Measurements from ENCODE around the gene MTA3. TPM values are rescaled to one million over a fixed set of nuclear protein-coding genes. Genes with fewer than 3 reads are reported as not detected.

MTA3 gene
- total and polyA plus RNA-seq, 2 donors (not counting 3 experiments of a cell fraction or from before 2014, with no cell fraction given) = 36.3 to 53.3 TPM

- no peak overlapping the region for H3K27ac ChIP-seq (ENCODE audit: insufficient read depth, low read depth, low read length)
- FAIRE-seq (no peak), DNase-seq (ENCODE audit: low read depth, low spot score) (no peak)
- intact Hi-C loops (cut with micrococcal nuclease) = no loop called here
- H3K9me1 ChIP-seq (replicated peaks; ENCODE audit: control insufficient read depth, extremely low read depth, insufficient read depth, low read length) = no peaks in the 10 kb centered on the region
- H3K27me3 ChIP-seq (ENCODE audit: control insufficient read depth in 2 of 2, insufficient read depth in 2 of 2, low read length in 2 of 2) = no peaks in the 10 kb centered on the region
- no peaks in the 10 kb centered on the region for H3K9me3 ChIP-seq (replicated peaks; ENCODE audit: control insufficient read depth, insufficient read depth, low read length)
- H2AFZ ChIP-seq (ENCODE audit: low read depth, low read length) = no peak overlapping the region
- no peak overlapping the region for H3K9ac ChIP-seq (replicated peaks; ENCODE audit: extremely low read depth, insufficient read depth, low read length)
- H3K4me1 ChIP-seq (ENCODE audit: control insufficient read depth, extremely low read depth, insufficient read depth, low read length) = no peaks in the 10 kb centered on the region
- H3K79me2 ChIP-seq (ENCODE audit: control insufficient read depth, insufficient read depth, low read length) = no peaks in the 10 kb centered on the region
- TF ChIP-seq JUN (IDR thresholded peaks at IDR 0.05; ENCODE audit: borderline replicate concordance, insufficient read depth, insufficient read length, low read depth) (no peak), FOS (IDR thresholded peaks at IDR 0.05; ENCODE audit: borderline replicate concordance, insufficient read depth, low read length) (no peak), POLR2AphosphoS5 (IDR thresholded peaks at IDR 0.05; ENCODE audit: insufficient read depth, low read depth, low read length) (no peak), CTCF (IDR thresholded peaks at IDR 0.05; ENCODE audit: extremely low read depth in 1 of 2, insufficient read depth in 1 of 2, low read depth in 1 of 2, low read length in 2 of 2) (no peak), EZH2 (IDR thresholded peaks at IDR 0.05; ENCODE audit: borderline replicate concordance, low read depth, low read length, severe bottlenecking) (no peak), GATA2 (IDR thresholded peaks at IDR 0.05; ENCODE audit: insufficient read depth, insufficient read length, low read depth, low read length) (no peak), MYC (IDR thresholded peaks at IDR 0.05; ENCODE audit: low read depth, low read length) (no peak), POLR2A (IDR thresholded peaks at IDR 0.05; ENCODE audit: low read depth, low read length) (no peak), MAX (IDR thresholded peaks at IDR 0.05; ENCODE audit: insufficient read depth, insufficient read length) (no peak)
- dilution Hi-C loops (cut with MboI; ENCODE audit: extremely low pct_ligation_motif_present, low sequenced_read_pairs) = no loop called here
- H3K36me3 ChIP-seq (ENCODE audit: control insufficient read depth in 2 of 2, extremely low read depth in 1 of 2, insufficient read depth in 2 of 2, low read length in 2 of 2) = no peaks in the 10 kb centered on the region
- BruUV-seq (replicated peaks) = no TSS peak
- no peak overlapping the region for H3K4me3 ChIP-seq (replicated peaks in 1 of 3; ENCODE audit: insufficient read depth in 1 of 3, low read depth in 1 of 3, low read length in 3 of 3)
- CTCF ChIA-PET = interaction anchor here (1.0 kb wide), 1 partner anchor 8 kb away, joined by 3 read pairs; no protein-coding TSS in a partner anchor
- H3K4me2 ChIP-seq (ENCODE audit: insufficient read depth, low read length) = no peak overlapping the region
- POLR2A ChIA-PET = no interaction called here
- H4K20me1 ChIP-seq (replicated peaks; ENCODE audit: control insufficient read depth, extremely low read depth, insufficient read depth, low read length) = no peaks in the 10 kb centered on the region
Observed at GRCh38 chr2:42736598-42737322, 168.3 kb downstream of the MTA3 start.

Data from endothelial cell of umbilical vein (primary cell).